A549 (cell line): ENCODE measurements around the gene TRAM2. TPM values are rescaled to one million over a fixed set of nuclear protein-coding genes. Genes with fewer than 3 reads are reported as not detected.

Experiments used
- ATAC-seq, 2 experiments: fragments of 200-7000 bp in 1 of 2; fragments of >200 bp in 1 of 2; cut with Nextera tagmentation in 1 of 2; cut with Tn5 transposase in 1 of 2; 3 replicates each; pipeline versions ENCODE4 v1.8.0 to v1.9.1; 2018 to 2020; ENCODE audit warnings: mild to moderate bottlenecking in 1 of 2, moderate library complexity in 1 of 2
- CTCF ChIA-PET: fragments of 300-600 bp; sonication (Branson Sonifier 250); formaldehyde crosslinking; extraction: SDS; loops from one replicate; lab custom pipeline; 2021; ENCODE audit warnings: antibody characterized with exemption, inconsistent platforms; lab: Yijun Ruan, JAX
- POLR2A ChIA-PET: fragments of 350-600 bp; formaldehyde crosslinking; extraction: SDS; loops from one replicate; lab custom pipeline; 2021; ENCODE audit warnings: antibody characterized with exemption, inconsistent platforms; lab: Yijun Ruan, JAX
- DNase-seq, 2 experiments: peaks; one replicate each; pipeline versions ENCODE4 v3.0.0 to v3.0.0-alpha.2; 2011 to 2016; ENCODE audit warnings: low read depth in 1 of 2, low spot score in 1 of 2
- FAIRE-seq: peaks from 2 replicates; lab custom pipeline; 2011; peaks lifted over from hg19 to GRCh38; lab: Jason Lieb, UNC
- H3K27ac ChIP-seq, 2 experiments: fragments of >200 bp; sonication (Bioruptor Twin); formaldehyde crosslinking; 3 replicates each; pipeline ENCODE4 v1.5.1; 2016 to 2017
- H3K4me1 ChIP-seq: fragments of >200 bp; sonication (Bioruptor Twin); formaldehyde crosslinking; 3 replicates; pipeline ENCODE4 v1.6.1; 2016
- H3K4me2 ChIP-seq: fragments of >200 bp; sonication (Bioruptor Twin); formaldehyde crosslinking; 3 replicates; pipeline ENCODE4 v1.6.1; 2016
- H3K4me3 ChIP-seq: fragments of >200 bp; sonication (Bioruptor Twin); formaldehyde crosslinking; 3 replicates; pipeline ENCODE4 v1.5.1; 2016
- H3K9me3 ChIP-seq: fragments of >200 bp; sonication (Bioruptor Twin); formaldehyde crosslinking; 3 replicates; pipeline ENCODE4 v1.6.1; 2016
- BHLHE40 ChIP-seq: IDR thresholded peaks from 2 replicates; pipeline ENCODE4 v1.6.1; 2012; ENCODE audit warnings: low read depth, low read length, inconsistent platforms
- ELK1 ChIP-seq: fragments of 150-350 bp; IDR thresholded peaks from 2 replicates; pipeline ENCODE4 v1.6.1; 2014; ENCODE audit warnings: low read depth, mild to moderate bottlenecking, low read length
- EP300 ChIP-seq, 2 experiments: fragments of >200 bp; sonication (Bioruptor Twin); formaldehyde crosslinking; IDR thresholded peaks; 2 replicates in 1 of 2; 3 replicates in 1 of 2; pipeline ENCODE4 v1.6.1; 2016 to 2017
- FOSB ChIP-seq: fragments of 250-450 bp; sonication (Bioruptor Pico); IDR thresholded peaks from 2 replicates; pipeline ENCODE4 v1.5.0; 2020; ENCODE audit warnings: mild to moderate bottlenecking, moderate library complexity
- FOSL2 ChIP-seq, 2 experiments: fragments of 450-650 bp in 1 of 2; fragments of >200 bp in 1 of 2; sonication (Bioruptor Twin) in 1 of 2; formaldehyde crosslinking; IDR thresholded peaks; 2 replicates each; pipeline versions ENCODE4 v1.5.0 to v1.6.1; 2016 to 2020; ENCODE audit warnings: mild to moderate bottlenecking in 1 of 2, moderate library complexity in 1 of 2
- GATA3 ChIP-seq: IDR thresholded peaks from 2 replicates; pipeline ENCODE4 v1.6.1; 2012; ENCODE audit warnings: borderline replicate concordance
- HEYL ChIP-seq: fragments of 250-450 bp; sonication (Bioruptor Pico); IDR thresholded peaks from 2 replicates; pipeline ENCODE4 v1.8.0; 2021; ENCODE audit warnings: mild to moderate bottlenecking, moderate library complexity
- HMGXB4 ChIP-seq: fragments of 250-450 bp; sonication (Bioruptor Pico); IDR thresholded peaks from 2 replicates; pipeline ENCODE4 v1.5.0; 2021; ENCODE audit warnings: mild to moderate bottlenecking, moderate library complexity, borderline replicate concordance
- HOXB5 ChIP-seq: fragments of 250-450 bp; sonication (Bioruptor Pico); IDR thresholded peaks from 2 replicates; pipeline ENCODE4 v1.5.0; 2020; ENCODE audit warnings: mild to moderate bottlenecking, moderate library complexity
- JUN ChIP-seq, 2 experiments: fragments of >200 bp; sonication (Bioruptor Twin); formaldehyde crosslinking; IDR thresholded peaks; 2 replicates in 1 of 2; 3 replicates in 1 of 2; pipeline ENCODE4 v1.6.1; 2016 to 2017
- NPAS2 ChIP-seq: fragments of 250-450 bp; sonication (Bioruptor Pico); IDR thresholded peaks from 2 replicates; pipeline ENCODE4 v1.8.0; 2022; ENCODE audit warnings: mild to moderate bottlenecking, moderate library complexity, borderline replicate concordance
- PBX3 ChIP-seq: IDR thresholded peaks from 2 replicates; pipeline ENCODE4 v1.6.1; 2012
- RCOR1 ChIP-seq: fragments of 150-350 bp; IDR thresholded peaks from 2 replicates; pipeline ENCODE4 v1.6.1; 2014; ENCODE audit warnings: antibody characterized with exemption, low read length, low read depth
- REST ChIP-seq: fragments of 200-600 bp; sonication (generic); IDR thresholded peaks from 2 replicates; pipeline ENCODE4 v1.6.1; 2016; ENCODE audit warnings: antibody characterized with exemption, mild to moderate bottlenecking, moderate library complexity
- RFX5 ChIP-seq: fragments of 450-650 bp; IDR thresholded peaks from 2 replicates; pipeline ENCODE4 v1.7.1; 2014; ENCODE audit warnings: antibody characterized with exemption, mild to moderate bottlenecking, moderate library complexity
- RNF2 ChIP-seq: fragments of 200-600 bp; sonication (generic); IDR thresholded peaks from 2 replicates; pipeline ENCODE4 v1.6.1; 2016; ENCODE audit warnings: low read depth, mild to moderate bottlenecking, antibody characterized with exemption, moderate library complexity, borderline replicate concordance
- SREBF2 ChIP-seq: fragments of 450-650 bp; IDR thresholded peaks from 2 replicates; pipeline ENCODE4 v1.6.1; 2014; ENCODE audit warnings: mild to moderate bottlenecking, moderate library complexity
- USF2 ChIP-seq: fragments of 450-650 bp; IDR thresholded peaks from 2 replicates; pipeline ENCODE4 v1.6.1; 2014; ENCODE audit warnings: antibody characterized with exemption
- ZC3H11A ChIP-seq: fragments of 450-650 bp; IDR thresholded peaks from 2 replicates; pipeline ENCODE4 v1.6.1; 2014; ENCODE audit warnings: antibody characterized with exemption, mild to moderate bottlenecking
- ZNF302 ChIP-seq: fragments of 250-450 bp; sonication (Bioruptor Pico); IDR thresholded peaks from 2 replicates; pipeline ENCODE4 v1.9.0; 2021; ENCODE audit warnings: inconsistent platforms, mild to moderate bottlenecking, moderate library complexity
- WGBS: methylation state at CpG from one replicate; pipeline ENCODE4 v1.1.6; 2017; ENCODE audit errors: missing lambda C conversion rate; 5-methylcytosine and 5-hydroxymethylcytosine counted together
- polyA plus RNA-seq, 4 experiments: library from polyadenylated mRNA; depleted of rRNA in 3 of 4; stranded (reverse); fragments of >200 nt; fragmentation: RNase III in 1 of 4; extraction: RNeasy Plus Mini Kit Qiagen cat#74134 plus additional on column Dnase treatment in 1 of 4; gene quantifications; 2 replicates in 3 of 4; 3 replicates in 1 of 4; pipeline ENCODE4 v1.2.3, GENCODE V29; 2011 to 2017

Gene TRAM2
- polyA plus RNA-seq, 2 of the 4 experiments (the other 2 are of a cell fraction) = 16.4 to 25.4 TPM

GRCh38 chr6:52537001-52537753 lies 39.7 kb downstream of the TRAM2 start:
- FAIRE-seq (no peak), DNase-seq (no peak), ATAC-seq (no peak)
- 92% methylated on average over 8 of the region's 8 CpGs for WGBS
- Histone ChIP-seq H3K4me2 (no peak overlapping the region), H3K4me3 (no peak overlapping the region), H3K9me3 (no peaks in the 10 kb centered on the region), H3K4me1 (peaks cover 40% of the 10 kb centered on the region; the same call in 2 of the 3 replicates), H3K27ac (peak overlapping the region in 1 of 2 experiments; percentile 26; a peak in 1 of 6 replicates)
- CTCF ChIA-PET = interaction anchor here (1.4 to 1.6 kb wide), 2 partner anchors 39 to 61 kb away, joined by 4 to 5 read pairs; partner anchors contain the start of gene TRAM2
- no peak for TF ChIP-seq ZC3H11A
- TF ChIP-seq RCOR1 = no peak
- TF ChIP-seq RFX5 = no peak
- no peak for TF ChIP-seq ZNF302
- TF ChIP-seq RNF2 = no peak
- no peak for TF ChIP-seq FOSL2 (IDR thresholded peaks at IDR 0.05)
- TF ChIP-seq FOSL2 (CRISPR knock-in tag; IDR thresholded peaks at IDR 0.05) = no peak
- TF ChIP-seq BHLHE40 = no peak
- no peak for TF ChIP-seq ELK1
- no peak for TF ChIP-seq HEYL (CRISPR knock-in tag)
- no peak for TF ChIP-seq JUN (IDR thresholded peaks at IDR 0.05)
- no peak for TF ChIP-seq FOSB (CRISPR knock-in tag)
- no peak for TF ChIP-seq USF2
- TF ChIP-seq SREBF2 = no peak
- TF ChIP-seq EP300 (IDR thresholded peaks at IDR 0.05) = no peak
- TF ChIP-seq NPAS2 (CRISPR knock-in tag) = no peak
- TF ChIP-seq GATA3 = no peak
- no peak for TF ChIP-seq HOXB5
- no peak for TF ChIP-seq REST
- no peak for TF ChIP-seq HMGXB4 (CRISPR knock-in tag)
- no peak for TF ChIP-seq PBX3
- POLR2A ChIA-PET = no interaction called here
